Choroid plexus epithelial cell (primary cell): ENCODE data around the gene RPS10.
"Not testable (repeated sequence)": the region's sequence is repeated elsewhere in the genome, so short reads cannot be mapped to it uniquely, and the experiment has no call there.

ENCODE experiments used
- DNase-seq: peaks from one replicate; pipeline ENCODE4 v3.0.0-alpha.2; 2010; ENCODE audit warnings: low read depth
- H3K4me3 ChIP-seq: 2 replicates; pipeline ENCODE4 v1.5.1; 2011; ENCODE audit warnings: low read depth, mild to moderate bottlenecking, control low read depth, low read length, moderate library complexity
- TF ChIP-seq, protein P1 (sequence below): conservative IDR thresholded peaks from 2 replicates; pipeline ENCODE4 v1.5.1; 2011; ENCODE audit warnings: low read depth, mild to moderate bottlenecking, control low read depth, inconsistent platforms, low read length, moderate library complexity

The RPS10 gene

GRCh38 chr6:34373511-34373910, 52.4 kb downstream of the RPS10 start:
- TF ChIP-seq, protein P1, sequence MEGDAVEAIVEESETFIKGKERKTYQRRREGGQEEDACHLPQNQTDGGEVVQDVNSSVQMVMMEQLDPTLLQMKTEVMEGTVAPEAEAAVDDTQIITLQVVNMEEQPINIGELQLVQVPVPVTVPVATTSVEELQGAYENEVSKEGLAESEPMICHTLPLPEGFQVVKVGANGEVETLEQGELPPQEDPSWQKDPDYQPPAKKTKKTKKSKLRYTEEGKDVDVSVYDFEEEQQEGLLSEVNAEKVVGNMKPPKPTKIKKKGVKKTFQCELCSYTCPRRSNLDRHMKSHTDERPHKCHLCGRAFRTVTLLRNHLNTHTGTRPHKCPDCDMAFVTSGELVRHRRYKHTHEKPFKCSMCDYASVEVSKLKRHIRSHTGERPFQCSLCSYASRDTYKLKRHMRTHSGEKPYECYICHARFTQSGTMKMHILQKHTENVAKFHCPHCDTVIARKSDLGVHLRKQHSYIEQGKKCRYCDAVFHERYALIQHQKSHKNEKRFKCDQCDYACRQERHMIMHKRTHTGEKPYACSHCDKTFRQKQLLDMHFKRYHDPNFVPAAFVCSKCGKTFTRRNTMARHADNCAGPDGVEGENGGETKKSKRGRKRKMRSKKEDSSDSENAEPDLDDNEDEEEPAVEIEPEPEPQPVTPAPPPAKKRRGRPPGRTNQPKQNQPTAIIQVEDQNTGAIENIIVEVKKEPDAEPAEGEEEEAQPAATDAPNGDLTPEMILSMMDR, result no peak
- no peak for DNase-seq

DNA sequence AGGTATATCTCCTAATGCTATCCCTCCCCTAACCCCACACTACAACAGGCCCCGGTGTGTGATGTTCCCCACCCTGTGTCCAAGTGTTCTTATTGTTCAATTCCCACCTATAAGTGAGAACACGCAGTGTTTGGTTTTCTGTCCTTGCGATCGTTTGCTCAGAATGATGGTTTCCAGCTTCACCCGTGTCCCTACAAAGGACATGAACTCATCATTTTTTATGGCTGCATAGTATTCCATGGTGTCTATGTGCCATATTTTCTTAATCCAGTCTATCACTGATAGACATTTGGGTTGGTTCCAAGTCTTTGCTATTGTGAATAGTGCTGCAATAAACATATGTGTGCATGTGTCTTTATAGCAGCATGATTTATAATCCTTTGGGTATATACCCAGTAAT, 54.0 kb downstream of the RPS10 start:
- not testable (repeated sequence) for H3K4me3 ChIP-seq, DNase-seq

More at GRCh38 chr6:34373511-34373910, 52.4 kb downstream of the RPS10 start:
- H3K4me3 ChIP-seq, result no peak overlapping the region

GRCh38 chr6:34370361-34370760, 55.5 kb downstream of the RPS10 start:
- TF ChIP-seq, protein P1, result no peak

GRCh38 chr6:34369385-34369784, 56.5 kb downstream of the RPS10 start:
- no peak overlapping the region for H3K4me3 ChIP-seq
- TF ChIP-seq, protein P1, result no peak
- DNase-seq, result no peak

More at GRCh38 chr6:34370361-34370760, 55.5 kb downstream of the RPS10 start:
- DNase-seq, result no peak
- no peak overlapping the region for H3K4me3 ChIP-seq
